Left cardiac atrium (tissue), 4 donors: Measurements from ENCODE around the gene OR51B5. TPM values are rescaled to one million over a fixed set of nuclear protein-coding genes. Genes with fewer than 3 reads are reported as not detected.
"Not testable (repeated sequence)": the region's sequence is repeated elsewhere in the genome, so short reads cannot be mapped to it uniquely, and the experiment has no call there.

Source experiments
- ATAC-seq, 2 donors: fragments of 200-7000 bp; cut with Tn5 transposase; one replicate each; pipeline ENCODE4 v1.9.1; 2020; ENCODE audit warnings: mild to moderate bottlenecking in 2 of 2, moderate library complexity in 2 of 2
- DNase-seq: peaks from one replicate; pipeline ENCODE4 v3.0.0-alpha.2; 2020
- intact Hi-C, 2 donors: fragments of 100-400 bp; cut with DNase I; formaldehyde crosslinking; loops; one replicate each; pipeline versions ENCODE4 v1.14.1 to v1.15.1; 2022 to 2023
- long read RNA-seq: library from polyadenylated mRNA; unstranded; transcript quantifications from one replicate; pipeline ENCODE4 v2.0.0, GENCODE V29; 2021
- total RNA-seq, 2 donors: library from RNA; stranded (reverse); fragmentation: NEBNext Ultra II Directional; extraction: Animal tissue kit (Norgen Biotek cat#: 25700); gene quantifications; one replicate each; pipeline ENCODE4 v1.2.1, GENCODE V29; 2021
- donor health status: DM: no; HTN: yes; CAD: no.
- donor health status: DM: no; HTN: yes; CAD: no; lungs with severe emphysema.
- donor health status: DM: yes; HTN: yes; CAD: no.
- donor health status: Dilated cardiomyopathy.

OR51B5 gene, protein sequence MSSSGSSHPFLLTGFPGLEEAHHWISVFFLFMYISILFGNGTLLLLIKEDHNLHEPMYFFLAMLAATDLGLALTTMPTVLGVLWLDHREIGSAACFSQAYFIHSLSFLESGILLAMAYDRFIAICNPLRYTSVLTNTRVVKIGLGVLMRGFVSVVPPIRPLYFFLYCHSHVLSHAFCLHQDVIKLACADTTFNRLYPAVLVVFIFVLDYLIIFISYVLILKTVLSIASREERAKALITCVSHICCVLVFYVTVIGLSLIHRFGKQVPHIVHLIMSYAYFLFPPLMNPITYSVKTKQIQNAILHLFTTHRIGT
- not detected for total RNA-seq
- long read RNA-seq = 0 reads

DNA sequence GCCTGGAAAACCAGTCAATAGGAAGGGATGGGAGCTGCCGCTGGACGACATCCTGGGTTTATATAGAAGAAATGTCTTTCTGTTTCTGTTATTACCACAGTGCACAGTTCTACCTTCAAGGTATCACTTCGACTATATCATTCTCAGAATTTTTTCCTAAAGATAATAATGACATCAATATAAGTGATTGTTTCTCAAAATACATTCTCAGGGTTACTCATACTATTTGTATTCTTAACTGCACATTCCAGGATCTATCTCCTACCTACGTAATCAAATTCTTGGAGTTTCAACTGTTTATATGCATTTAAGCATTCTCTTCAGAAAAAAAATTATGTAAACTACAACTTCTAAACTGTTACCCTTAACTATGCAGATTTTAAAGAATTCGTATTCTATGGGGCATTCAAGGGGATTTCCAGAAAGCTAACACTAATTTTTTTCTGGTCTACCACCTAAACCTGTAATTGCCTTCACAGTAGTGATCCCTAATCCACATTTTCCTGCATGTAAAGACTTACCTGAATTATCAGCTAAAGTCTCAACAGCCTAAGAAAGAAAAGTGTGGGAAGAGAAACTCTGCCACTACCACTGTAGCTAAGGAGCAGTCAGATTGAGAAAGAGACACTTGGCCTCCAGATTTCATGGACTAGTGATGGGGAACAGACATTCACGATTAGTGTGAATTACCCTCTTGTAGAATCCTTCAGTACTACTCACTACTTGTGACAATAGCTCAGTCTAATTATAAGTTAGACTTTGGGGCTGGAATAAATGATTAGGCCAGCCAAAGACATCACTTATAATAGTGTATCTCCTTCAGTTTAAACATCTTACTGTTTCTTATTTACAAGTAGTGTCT lies at the start of gene OR51B5:
TSS of gene OR51B5 (minus strand) at position 51 of the 862 bp plus-strand sequence. CDS start at position 51, 0 bp downstream.
- DNase-seq (no peak), ATAC-seq (no peak)
- intact Hi-C loops = no loop called here

DNA sequence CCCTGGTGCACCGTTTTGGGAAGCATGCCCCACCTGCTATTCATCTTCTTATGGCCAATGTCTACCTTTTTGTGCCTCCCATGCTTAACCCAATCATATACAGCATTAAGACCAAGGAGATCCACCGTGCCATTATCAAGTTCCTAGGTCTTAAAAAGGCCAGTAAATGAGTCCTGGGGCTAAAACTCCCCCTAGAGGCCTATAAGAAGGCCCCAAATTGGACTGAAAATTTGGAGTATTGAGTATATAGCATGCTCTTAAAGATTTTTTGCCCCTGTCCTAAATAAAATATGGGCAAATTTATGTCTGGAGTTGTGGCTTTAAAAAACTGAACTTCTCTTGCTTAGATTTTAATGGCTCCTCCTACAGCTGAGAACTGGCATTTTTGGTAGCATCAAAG lies 46.9 kb upstream of the OR51B5 start:
- DNase-seq (no peak), ATAC-seq (no peak)
- intact Hi-C loops = no loop called here

DNA sequence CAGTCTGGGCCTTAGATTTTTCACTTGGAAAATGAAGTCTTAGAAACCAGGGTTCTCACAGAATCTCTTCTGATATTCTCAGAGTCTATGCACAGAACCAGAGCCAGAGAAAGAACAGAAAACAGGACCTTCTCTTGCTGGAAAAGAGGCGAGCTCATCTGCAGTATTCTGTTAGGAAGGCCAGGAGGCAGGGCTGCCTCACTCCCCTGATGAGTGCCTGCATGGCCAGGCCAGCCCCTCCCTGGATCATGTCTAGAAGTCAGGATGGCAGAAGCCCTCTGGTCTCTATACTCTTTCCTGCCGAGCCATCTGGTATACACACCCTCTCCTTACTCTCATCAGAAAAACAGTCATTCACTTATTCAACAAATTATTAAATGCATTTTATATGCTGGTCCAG lies 41.0 kb upstream of the OR51B5 start:
- no peak for ATAC-seq
- intact Hi-C loops = loop anchor here (5.0 to 10.0 kb wide), 2 partner anchors 260 to 262 kb away; no protein-coding TSS in a partner anchor

DNA sequence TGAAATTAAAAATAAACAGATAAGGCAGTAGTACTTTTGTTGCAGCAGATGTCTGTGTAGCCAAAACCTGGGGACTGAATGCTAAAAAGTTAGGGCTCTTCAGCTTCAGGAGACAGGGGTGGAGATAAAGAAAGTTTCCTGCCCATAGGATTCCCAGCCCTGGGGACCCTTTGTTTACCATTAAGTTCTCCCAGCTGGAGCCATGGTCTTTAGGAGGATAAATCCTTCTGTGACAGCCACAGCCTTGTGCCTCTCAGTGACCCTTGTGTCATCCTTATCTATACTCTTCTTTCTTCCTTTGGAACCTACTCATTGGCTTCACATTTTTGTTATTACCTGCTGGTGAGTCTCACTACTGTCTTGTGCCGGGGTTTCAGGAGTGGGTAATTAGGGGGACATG lies 40.3 kb upstream of the OR51B5 start, which contains the start of gene OR51M1:
TSS of gene OR51M1 (plus strand) at position 237 of the 400 bp plus-strand sequence. CDS start 5,587 bp downstream, outside the sequence.
- DNase-seq (no peak), ATAC-seq (no peak)
- intact Hi-C loops = loop anchor here (5.0 to 10.0 kb wide), 2 partner anchors 259 to 261 kb away; no protein-coding TSS in a partner anchor

More for the DNA sequence above, 41.0 kb upstream of the OR51B5 start:
- no peak for DNase-seq

DNA sequence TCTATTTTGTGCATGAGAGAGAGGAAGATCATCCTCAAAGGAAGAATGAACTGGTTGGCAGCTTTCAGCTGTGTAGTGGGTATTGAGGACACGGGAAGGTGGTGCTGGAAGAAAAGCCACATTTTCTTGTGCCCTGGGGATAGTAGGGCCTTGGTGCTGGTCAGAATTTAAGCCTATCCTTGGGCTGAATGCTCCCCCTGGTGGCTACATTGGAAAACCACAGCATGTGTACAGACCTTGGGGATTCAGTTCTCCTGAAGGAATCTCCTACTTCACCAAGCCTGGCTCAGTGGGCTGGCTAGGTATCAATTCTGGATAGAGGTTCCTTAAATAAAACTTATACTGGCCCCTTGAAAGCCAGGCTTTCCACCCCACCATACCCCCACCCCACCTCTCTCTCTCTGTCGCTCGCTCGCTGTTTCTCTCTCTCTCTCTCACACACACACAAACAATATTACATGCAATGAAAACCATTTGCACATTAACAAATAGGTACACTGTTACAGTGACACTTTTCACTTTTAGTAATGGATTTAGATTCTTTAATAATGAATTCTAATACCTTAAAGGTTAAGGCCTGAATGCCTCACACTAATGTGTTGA lies 37.5 kb upstream of the OR51B5 start:
- DNase-seq (peak; percentile 44), ATAC-seq (peak; percentile 76 to 84)
- intact Hi-C loops = loop anchor here (2.0 to 10.0 kb wide), 3 partner anchors 176 to 259 kb away; no protein-coding TSS in a partner anchor

DNA sequence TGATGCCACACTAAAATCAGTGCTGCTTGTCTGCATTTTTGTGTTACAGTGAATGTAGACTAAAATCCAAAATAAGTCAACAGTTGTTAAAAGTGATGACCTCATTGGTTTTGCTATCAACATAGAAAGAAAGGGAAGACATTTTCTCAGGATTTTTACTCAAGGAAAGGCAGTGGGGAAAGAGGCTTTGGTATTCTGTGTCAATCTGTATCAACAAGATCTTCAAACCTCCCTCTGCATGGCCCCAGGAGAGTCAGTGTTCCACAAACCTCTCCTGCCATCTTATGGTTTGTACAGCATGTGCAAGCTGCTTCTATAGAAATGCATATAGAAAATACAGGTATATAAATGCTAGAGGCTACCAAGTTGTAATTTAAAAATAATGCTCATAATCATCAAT lies 26.5 kb upstream of the OR51B5 start:
- intact Hi-C loops = no loop called here
- ATAC-seq = no peak
- DNase-seq = no peak

DNA sequence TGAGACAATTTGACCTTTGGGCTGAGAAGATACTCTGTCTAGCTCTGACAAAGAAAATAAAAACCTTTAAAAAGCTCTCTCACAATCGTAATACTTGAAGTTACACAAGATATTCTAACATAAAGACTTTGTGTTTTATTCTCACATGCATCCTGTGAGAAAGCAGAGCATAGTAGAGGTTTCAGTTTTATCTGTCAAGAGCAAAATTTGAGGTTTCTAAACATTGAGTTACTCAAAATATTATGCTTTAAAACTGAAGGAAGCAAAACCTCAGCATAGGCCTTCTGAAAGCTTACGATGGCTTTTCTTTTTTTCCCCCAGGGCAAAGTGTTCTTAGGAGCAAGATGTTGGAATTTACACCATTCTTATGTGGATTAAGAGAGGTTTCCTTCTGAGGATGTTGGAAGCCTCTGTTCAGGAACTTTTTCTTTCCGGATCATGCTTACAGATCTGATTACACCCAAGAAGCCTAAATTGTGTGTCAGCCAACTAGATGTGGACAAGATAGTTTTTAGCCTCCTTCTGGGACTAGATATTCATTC lies 25.2 kb upstream of the OR51B5 start:
- intact Hi-C loops = no loop called here
- DNase-seq (no peak), ATAC-seq (no peak)

DNA sequence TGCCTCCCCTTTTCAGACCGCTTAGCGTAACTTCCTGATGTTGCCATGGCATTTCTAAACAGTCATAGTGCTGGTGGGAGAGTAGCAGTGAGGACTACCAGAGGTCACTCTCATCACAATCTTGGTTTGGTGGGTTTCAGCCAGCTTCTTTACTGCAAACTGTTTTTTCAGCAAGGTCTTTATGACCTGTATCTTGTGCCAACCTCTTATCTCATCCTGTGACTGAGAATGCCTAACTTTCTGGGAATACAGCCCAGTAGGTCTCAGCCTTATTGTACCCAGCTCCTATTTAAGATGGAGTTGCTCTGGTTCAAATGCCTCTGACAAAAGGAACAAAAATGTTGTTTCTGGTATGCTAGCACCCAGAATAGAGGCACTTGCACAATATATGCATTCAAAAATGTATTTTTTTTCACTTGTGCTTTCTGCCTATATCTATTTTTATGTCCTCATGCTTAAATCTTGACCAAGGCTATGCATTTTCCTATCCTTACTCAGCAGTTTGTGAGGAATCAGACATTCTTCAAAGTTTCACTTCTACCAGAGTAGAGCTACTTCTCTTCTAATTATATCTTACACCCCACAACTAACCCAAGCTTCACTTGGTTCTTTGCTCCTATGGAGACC lies 24.2 kb upstream of the OR51B5 start:
- intact Hi-C loops = no loop called here
- DNase-seq (no peak), ATAC-seq (peak in 1 of 2 donors; percentile 12)

DNA sequence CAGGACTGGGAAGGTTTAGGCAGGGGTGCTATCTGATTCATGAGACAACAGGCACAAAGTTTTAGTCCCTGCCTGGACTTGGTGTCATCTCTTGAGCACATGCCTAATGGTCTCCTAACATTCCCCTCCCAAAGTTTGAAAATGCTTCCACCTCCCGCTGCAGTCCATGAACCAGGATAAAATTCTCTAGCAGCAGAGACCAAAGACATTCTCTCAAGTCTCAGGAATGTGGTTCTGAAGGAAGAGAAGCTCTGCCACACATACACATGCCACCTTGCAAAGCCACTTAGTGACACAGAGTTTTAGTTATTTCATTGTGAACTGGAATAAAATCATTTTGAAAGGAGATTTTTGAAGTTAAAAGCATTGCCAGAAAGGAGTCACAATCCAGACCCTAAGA lies 23.5 kb upstream of the OR51B5 start:
- no peak for DNase-seq
- intact Hi-C loops = no loop called here
- no peak for ATAC-seq

DNA sequence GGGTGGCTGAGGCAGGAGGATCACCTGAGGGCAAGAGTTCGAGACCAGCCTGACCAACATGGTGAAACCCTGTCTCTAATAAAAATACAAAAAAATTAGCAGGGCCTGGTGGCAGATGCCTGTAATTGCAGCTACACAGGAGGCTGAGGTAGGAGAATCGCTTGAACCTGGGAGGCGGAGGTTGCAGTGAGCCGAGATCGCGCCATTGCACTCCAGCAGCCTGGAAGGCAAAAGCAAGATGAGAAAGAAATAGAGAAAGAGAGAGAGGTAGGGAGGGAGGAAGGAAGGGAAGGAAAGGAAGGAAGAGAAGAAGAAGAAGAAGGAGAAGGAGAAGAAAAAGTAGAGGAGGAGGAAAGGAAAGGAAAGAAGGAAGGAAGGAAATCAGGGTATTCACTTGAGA lies 23.0 kb upstream of the OR51B5 start:
- intact Hi-C loops, DNase-seq, ATAC-seq: not testable (repeated sequence)

DNA sequence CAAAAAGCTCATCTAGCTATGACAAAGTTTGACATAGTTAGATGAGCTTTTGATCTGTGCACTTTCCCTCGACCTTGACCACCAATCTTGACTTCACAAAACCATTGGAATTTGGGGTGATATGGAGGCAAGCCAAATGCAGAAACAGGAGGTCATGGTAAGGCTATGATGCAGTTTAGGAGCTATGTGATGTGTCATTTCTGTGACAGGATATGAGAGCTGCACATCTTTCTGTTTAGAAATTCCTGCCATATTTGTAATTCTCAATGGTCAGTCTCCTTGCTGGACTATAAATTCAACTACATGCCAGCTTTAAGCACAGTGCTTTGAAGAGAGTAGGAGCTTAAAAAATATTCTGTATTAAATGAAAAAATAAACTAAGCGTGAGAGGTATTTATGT lies 20.9 kb upstream of the OR51B5 start:
- intact Hi-C loops = no loop called here
- no peak for ATAC-seq
- DNase-seq = no peak

DNA sequence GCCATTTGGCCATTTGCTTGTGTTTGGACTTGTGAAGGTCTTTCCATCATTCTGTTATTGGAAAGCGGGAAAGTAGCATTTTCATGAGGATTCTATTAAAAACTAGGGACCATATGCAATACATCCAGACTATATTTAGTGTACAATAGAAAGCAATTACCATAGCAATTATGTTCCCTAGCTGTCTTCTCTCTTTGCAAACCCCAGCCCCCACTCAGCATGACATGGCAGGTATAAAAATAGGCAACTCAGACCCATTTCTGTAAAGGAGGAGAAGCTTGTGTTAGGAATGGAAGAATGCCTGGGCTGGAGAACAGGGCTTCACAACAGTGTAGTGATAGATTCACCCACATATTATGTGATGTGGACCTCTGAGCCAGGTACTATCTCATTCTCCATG lies 20.4 kb upstream of the OR51B5 start:
- DNase-seq (no peak), ATAC-seq (no peak)
- intact Hi-C loops = no loop called here

DNA sequence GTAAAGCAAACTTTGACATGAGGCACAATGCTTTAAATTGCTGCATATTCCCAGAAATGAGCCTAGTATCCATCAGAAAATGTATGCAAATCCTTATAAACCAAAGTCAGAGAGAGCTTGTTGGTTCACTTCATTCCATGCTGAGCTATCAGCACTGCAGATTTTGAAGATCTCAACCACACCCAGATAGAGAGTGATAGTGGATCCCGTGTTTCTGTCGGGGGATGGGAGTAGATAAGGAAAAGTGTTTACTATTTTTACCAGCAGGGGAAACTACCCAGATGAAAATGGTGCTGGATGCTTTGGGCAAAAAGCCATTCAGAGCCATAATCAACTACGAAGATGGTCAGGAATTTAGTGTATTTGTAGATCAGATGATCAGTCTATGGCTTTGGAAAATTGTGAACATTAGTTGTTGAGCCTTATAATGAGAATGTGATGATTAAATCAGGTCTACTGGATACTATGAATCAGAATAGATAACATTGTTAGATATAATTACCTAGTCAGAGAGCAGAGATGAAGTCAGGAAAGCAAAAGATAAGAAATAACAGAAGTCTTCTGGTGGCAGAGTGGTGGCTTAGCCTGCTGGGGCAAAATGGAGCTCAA lies 18.8 kb upstream of the OR51B5 start:
- no peak for ATAC-seq
- no peak for DNase-seq
- intact Hi-C loops = no loop called here

DNA sequence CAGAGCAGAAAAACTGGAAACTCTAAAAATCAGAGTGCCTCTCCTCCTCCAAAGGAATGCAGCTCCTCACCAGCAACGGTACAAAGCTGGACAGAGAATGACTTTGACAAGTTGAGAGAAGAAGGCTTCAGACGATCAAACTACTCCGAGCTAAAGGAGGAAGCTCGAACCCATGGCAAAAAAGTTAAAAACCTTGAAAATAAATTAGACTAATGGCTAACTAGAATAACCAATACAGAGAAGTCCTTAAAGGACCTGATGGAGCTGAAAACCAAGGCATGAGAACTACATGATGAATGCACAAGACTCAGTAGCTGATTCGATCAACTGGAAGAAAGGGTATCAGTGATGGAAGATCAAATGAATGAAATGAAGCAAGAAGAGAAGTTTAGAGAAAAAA lies 12.7 kb upstream of the OR51B5 start:
- DNase-seq, intact Hi-C loops, ATAC-seq: not testable (repeated sequence)

DNA sequence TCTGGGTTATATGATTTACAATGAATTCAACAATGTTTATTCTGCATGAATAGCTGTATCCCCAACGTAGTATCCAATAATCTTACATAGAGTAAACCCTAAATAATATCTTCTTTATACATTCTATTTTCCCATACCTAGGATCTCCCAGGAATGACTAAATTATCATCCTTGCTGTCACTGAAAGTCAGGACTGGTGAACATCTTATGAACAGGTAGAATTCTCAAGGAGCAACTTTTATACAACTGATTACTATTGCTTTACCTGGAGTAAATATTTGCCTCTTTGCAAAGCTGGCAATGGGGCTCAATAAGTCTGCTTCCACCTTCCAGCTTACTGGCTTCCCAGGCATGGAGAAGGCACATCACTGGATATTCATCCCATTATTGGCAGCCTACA lies 7.9 kb upstream of the OR51B5 start, which contains the start of gene OR51B6:
TSS of gene OR51B6 (plus strand) at position 301 of the 400 bp plus-strand sequence. CDS start at position 301, 0 bp downstream.
- no peak for ATAC-seq
- no peak for DNase-seq
- intact Hi-C loops = no loop called here

DNA sequence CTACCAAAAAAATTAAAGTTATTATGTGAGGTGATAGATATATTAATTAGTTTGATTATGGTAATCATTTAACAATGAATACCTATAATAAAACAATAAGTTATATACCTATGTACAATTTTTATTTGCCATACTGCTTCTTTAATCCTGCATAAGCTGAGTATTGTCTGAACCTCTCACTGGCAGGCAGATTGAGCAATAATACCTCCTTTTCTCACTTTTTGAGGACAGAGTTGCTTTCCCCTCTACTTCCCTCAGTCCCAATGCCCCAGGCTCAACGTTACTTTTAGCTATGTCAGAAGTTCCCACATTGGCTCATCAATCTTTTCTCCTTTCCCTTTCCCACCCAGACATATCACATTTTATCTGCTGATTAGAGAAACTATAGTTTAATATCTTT lies 6.2 kb upstream of the OR51B5 start:
- ATAC-seq (no peak), DNase-seq (no peak)
- intact Hi-C loops = no loop called here

DNA sequence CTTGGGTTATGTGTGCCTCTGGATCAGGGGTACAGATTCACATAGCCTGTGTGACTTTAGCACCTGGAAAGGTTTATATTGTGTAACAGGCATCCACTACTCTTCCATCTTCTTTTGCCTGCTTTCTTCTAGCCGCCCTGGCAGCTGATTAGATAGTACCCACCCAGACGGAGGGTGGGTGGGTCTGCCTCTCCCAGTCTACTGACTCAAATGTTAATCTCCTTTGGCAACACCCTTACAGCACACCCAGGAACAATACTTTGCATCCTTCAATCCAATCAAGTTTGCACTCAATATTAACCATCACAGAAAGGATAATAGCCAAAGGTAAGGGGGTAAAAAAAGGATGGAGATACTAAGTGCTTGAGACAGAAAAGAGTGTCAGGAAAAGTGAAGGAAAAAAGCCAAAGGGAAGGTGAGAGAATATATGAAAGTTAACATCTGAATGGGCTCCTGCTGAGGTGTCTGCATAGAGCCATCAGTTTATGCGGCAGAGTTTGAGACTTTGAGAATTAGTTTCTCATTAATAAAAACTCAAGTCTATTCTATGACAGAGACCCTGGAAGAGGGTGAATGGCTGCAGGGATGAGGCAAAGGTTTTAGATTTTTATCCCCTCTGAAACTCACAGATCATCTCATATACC lies 5.3 kb upstream of the OR51B5 start:
- intact Hi-C loops = no loop called here
- DNase-seq (no peak), ATAC-seq (no peak)

DNA sequence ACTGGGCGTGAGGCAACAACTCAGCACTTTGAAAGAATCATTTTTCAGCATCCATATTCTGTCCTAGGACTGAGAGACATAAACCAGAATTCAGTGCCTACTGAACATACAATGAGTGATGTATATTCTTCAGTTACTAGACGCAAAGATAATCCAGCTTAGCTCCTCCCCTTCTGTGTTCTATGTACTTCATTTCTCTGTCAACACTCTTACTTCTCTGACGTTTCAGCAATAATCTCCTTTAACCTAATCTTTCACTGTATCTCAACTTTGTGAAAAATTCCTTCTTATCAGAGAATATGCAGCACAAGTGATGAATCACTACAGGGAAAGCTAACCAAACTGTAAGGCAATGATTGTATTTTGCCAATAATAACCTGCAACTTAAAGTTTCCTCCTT lies 2.5 kb upstream of the OR51B5 start:
- DNase-seq (no peak), ATAC-seq (no peak)
- intact Hi-C loops = no loop called here
